Measurements from ENCODE around the gene SLC1A3. TPM values are rescaled to one million over a fixed set of nuclear protein-coding genes. Genes with fewer than 3 reads are reported as not detected.

The SLC1A3 gene
- polyA plus RNA-seq, 3 donors: 2.4 to 3.5 (median 2.6) TPM

DNA sequence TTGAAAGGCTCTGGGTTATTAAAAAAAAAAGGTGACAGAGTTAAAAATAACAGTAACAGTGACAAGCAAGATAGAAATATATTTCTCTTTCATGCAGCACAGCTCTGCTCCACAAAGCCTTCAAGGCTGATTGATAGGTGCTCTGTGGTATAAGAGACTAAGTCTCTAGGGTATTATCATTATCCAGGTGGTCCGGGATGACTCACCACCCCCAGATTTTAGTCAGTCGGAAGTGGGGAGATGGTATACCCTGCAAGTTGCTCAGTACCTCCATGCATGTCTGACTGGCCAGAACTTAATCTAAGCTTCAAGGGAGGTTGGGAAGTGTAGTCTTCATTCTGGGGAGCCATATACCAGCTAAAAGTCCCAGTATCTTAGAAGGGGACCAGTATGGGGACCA, 76.1 kb downstream of the SLC1A3 start:
- DNase-seq (ENCODE audit: low read depth in 3 of 3, low spot score in 2 of 3): no peak

DNA sequence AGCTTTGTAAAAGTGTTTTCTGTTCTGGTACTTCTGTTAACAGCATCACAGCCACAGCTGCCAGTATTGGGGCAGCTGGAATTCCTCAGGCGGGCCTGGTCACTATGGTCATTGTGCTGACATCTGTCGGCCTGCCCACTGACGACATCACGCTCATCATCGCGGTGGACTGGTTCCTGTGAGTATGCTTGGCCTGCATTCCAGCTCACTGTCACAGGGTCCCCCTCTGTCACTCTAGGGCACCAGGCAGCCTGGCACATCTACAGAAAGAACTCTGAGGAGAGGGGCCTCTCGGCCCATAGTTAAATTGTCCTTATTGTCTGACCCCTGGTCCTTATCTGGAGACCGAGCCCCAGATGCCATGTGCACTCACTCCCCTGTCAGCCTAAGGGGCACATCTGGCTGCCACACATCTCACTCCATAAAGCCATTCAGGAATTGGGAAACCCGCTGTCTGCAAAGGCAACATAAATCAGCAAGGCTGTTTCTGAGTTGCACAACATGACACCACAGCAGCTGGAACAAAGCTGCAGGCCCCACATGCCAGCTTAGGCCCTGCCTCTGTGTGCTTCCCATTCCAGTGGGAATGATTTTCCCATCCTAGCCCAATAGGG, 77.5 kb downstream of the SLC1A3 start:
- no peak for DNase-seq (ENCODE audit: low read depth in 3 of 3, low spot score in 2 of 3)

DNA sequence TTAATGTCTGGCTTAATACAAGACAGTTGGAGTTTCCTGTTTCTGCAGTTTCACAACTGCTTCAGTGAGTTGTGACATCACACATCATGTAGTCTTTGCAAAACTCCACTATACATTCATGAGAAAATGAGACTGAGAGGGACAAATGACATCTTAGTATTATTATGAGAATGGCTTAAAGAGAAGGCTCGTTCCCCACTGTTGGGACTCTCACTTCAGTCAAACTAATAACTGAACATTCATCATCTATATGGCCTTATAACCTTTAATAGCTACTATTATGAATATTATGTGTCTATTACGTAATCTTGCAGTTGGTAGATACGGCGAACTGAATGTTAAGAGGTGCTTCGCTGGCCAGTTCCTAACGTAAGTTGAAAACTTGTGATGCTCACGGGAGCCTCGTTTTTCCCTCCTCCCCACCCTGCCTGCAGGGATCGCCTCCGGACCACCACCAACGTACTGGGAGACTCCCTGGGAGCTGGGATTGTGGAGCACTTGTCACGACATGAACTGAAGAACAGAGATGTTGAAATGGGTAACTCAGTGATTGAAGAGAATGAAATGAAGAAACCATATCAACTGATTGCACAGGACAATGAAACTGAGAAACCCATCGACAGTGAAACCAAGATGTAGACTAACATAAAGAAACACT, 79.4 kb downstream of the SLC1A3 start:
- no peak for DNase-seq (ENCODE audit: low read depth in 3 of 3, low spot score in 2 of 3)

DNA sequence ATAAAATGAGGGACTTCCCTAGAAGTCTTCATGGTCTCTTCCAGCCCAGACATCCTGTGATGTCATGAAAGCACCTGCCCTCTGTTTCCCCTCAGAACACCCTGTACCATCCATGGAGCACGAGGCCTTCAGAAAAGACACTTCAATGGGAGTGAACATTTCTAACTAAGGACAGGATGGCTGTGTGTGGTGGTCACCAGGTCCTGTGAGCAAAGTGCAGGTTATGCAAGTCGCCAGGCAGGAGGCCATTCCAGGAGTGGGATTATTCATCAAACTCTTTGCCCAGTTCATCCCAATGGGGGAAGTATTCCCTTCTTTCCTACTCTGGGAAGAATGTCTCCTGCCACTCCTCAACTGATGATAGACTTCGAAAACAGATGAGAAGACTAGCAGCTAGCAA, 80.5 kb downstream of the SLC1A3 start:
- no peak for DNase-seq (ENCODE audit: low read depth in 3 of 3, low spot score in 2 of 3)

DNA sequence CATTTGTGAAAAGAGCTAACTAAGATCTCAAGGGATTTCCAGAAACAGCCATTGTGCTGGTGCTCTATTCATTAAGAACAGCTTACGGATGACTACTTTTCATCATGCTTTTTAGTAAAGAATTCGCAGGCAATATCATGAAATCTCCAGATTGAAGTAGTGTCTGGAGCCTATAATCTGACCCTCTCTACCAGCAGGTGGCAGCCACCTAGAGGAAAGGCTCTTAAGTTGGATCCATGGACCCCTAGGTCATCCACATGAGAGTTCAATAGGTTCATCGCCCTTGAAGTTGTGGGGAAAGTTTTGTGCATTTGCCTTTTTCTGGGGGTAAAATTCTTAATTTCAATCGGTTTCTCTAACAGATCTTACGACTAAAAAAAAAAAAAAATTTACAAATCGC, 82.3 kb downstream of the SLC1A3 start:
- no peak for DNase-seq (ENCODE audit: low read depth in 3 of 3, low spot score in 2 of 3)

DNA sequence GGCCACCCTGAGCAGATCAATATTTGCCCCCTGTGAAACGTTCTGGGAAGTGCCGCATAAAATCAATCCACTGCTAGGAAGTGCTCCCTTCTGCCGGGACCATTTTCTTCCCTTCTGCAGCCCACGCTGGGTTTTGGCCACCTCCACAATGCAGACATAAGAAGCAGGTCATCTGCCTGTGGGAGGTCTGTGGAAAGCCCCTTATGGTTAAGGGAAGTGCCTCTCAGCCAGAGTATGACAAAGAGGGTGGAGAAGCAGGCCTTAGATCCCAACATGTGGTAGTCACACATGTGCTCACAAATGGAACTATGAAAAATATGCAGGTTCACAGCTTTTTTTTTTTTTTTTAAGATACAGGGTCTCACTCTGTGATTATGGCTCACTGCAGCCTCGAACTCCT, 82.8 kb downstream of the SLC1A3 start:
- no peak for DNase-seq (ENCODE audit: low read depth in 3 of 3, low spot score in 2 of 3)

DNA sequence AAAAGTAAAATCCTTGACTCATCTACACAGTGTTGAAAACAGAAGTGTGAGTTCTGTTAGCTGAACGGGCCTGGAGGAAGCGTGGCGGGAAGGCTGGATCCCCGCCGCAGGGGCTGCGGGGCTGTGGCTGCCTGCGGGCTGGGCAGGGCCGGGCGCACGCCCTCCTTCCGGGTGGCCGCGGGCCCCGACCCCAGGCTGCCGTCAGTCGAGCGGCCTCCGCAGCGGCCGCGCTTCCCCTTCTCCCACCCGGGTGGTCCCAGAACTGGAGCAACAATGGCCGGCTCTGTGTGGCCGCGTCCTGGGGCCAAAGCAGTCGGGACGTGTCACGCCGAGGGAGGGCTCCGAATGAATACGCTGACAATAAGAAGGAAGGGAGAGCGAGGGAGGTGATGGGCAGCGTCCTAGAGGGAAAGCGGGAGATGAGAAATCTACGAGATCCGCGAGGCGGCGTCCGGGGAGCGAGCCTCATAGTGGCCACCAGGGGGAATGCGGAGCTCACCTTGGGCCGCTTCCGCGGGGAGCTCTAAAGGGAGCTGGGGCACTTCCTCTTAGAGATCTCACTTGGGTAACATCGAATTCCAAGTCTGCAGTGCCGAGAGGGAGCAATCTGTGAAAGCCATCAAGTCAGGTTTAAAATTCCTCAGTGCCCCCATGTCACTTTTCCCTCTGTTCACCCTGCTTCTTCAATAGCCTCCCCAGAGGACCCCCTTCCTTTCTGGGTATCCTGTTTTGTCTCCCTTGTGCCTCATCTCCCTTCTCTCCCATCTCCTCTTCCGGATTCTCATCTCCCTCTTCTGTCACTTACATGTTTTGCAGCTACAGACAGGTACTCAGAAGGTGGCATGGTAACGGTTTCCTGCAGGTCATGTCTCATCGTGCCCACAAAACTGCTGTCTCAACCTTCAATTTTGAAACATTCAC, 83.9 kb downstream of the SLC1A3 start:
- peak; percentile 54 to 67 (median 58) for DNase-seq (ENCODE audit: low read depth in 3 of 3, low spot score in 2 of 3)

DNA sequence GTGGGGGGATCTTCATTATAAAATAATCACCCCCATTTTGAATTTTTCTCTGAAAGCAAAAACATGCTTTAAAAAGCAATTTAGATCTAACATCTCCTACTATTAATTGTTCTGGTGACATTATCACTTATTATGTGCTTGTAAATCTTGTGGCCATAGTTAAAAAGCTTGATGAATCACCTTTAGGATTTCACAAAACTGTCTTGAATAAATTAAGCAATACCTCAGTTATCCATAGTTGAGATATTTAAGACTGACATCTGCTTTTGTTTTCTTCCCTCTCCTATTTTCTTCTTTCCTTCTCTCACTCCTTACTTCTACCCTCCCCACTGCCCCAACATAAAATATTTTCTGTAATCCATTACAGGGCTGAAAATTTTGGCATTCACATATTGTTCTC, 84.8 kb downstream of the SLC1A3 start:
- no peak for DNase-seq (ENCODE audit: low read depth in 3 of 3, low spot score in 2 of 3)

DNA sequence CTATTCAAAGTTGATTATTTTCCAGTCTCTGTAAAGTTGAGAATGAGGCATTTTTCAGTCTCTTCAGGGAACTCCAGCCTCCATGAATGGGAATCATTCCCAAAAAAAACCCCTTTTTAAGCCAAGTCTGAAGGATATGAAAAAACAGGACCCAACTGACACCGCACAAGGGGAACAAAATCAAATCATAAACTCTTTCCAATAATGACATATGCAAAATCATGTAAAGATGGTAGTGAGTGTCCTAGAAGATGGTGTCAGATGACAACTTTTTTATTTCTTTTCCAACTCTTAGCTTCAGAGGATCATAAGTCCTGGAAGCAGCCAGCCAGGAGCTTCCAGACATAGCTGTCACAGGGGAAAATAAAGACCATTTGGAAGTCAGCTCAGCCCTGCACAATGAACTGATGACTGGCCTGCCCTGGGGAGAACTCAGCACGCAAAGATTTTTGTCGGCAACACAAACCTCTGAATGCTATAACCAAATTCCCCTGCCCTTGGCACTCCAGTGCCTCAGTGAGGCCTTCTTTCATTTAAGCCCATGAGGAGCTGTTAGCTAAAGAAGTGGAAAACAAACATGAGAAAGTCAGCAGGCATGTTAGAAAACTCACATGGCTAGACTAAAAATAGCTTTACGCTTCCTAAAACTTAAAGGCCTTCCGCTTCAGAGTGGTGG, 85.4 kb downstream of the SLC1A3 start:
- DNase-seq (ENCODE audit: low read depth in 3 of 3, low spot score in 2 of 3): no peak

DNA sequence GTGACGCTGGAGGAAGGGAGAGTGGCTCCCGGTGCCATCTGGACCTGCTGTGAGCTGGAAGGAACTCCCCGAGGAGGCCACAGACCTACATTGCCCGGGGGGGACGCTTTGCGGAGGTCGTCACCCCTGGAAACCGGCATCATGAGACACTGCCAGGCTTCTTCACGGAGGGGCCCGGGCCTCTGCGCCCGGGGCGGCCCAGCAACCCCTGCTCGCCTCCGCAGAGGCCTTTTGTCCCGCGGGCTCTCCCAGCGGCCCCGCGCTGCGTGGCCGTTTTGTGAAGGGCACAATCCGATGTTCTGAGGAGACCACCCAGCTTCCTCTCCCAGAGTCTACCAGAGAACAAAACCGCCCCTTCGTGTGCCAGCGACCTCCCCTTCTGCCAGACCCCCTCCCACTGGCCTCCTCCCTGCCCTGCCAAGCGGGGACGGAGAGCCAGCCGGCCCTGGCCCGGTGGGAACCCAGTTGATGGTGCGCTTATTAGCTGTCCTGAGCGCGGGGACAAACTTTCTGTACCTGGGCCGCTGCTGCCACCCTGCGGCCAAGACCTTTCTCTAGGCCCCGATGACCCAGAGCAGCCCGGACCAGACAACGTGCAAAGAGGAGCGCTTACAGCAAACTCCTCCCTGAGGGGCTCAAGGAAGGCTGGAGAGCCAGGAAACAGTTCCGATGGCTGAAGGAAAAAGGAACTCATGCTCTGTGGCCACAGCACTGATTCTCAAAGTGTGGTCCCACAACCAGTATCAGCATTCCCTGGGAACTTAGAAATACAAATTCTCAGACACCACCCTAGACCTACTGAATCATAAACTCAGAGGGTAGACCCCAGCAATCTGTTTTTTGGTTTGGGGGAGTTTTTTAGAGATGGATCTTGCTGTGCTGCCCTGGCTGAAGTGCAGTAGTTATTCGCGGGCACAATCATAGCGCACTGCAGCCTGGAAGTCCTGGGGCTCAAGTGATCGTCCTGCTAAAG, 86.7 kb downstream of the SLC1A3 start:
- peak in 1 of 3 donors; percentile 54 for DNase-seq (ENCODE audit: low read depth in 3 of 3, low spot score in 2 of 3)

DNA sequence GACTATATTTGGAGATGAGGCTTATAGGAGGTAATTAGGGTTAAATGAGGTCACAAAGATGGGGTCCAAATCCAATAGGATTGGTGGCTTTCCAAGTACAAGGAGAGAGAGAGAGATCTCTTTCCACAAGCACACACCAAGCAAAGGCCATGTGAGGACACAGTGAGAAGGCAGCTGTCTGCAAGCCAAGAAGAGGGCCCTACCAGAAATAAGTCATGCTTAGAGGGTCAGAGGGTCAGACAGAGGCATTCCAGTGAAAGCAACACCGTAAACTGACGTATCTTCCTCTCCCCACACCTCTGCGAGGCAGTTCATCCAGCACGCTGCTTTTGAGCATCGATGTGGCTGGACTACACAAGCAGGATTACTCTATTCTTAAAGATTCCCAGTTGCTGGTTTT, 87.9 kb downstream of the SLC1A3 start:
- no peak for DNase-seq (ENCODE audit: low read depth in 3 of 3, low spot score in 2 of 3)

DNA sequence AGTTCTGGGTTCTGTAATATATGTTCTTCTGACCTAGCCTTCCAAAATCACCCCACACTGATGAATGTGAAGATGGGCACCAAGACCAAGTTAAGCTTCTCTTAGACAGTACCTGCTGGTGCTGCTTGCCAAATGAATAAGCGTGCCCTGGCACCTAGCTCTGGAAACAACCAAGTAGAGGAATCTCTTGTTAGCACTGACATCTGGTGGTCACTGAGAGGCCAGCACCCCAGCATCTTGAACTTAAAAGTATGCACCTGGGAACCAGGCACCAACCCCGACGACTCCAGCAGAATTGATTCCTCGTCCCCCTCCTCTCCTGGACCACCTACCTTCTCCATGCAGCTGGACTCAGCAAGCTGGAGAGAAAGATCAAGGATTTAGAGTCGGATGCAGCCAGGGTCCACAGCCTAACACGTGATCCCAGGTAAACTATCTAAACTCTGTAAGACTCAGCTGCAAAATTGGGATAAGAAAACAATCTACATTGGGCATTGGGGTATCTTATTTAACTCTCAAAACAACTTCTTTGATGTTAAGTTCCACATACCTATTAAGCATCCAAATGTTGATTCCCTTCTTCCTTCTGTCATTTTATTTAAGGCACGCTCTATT, 89.8 kb downstream of the SLC1A3 start:
- DNase-seq (ENCODE audit: low read depth in 3 of 3, low spot score in 2 of 3): no peak

DNA sequence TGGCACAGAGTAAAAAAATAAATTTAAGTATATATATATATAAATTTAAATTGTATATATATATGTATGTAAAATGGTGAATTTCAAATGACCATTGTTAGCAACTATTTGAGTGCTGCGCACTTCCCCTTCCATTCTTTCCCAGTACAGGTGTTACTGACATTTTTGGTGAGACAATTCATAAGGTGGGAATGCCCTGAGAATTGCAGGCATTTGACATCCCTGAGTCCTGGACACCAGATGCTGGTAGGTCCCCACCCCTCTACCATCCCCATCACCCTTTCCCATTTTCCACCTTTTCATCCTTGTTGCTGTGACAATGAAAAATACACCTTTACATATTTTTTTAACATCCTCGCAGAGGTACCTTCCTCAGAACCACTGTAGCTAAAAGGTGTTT, 91.6 kb downstream of the SLC1A3 start:
- no peak for DNase-seq (ENCODE audit: low read depth in 3 of 3, low spot score in 2 of 3)

DNA sequence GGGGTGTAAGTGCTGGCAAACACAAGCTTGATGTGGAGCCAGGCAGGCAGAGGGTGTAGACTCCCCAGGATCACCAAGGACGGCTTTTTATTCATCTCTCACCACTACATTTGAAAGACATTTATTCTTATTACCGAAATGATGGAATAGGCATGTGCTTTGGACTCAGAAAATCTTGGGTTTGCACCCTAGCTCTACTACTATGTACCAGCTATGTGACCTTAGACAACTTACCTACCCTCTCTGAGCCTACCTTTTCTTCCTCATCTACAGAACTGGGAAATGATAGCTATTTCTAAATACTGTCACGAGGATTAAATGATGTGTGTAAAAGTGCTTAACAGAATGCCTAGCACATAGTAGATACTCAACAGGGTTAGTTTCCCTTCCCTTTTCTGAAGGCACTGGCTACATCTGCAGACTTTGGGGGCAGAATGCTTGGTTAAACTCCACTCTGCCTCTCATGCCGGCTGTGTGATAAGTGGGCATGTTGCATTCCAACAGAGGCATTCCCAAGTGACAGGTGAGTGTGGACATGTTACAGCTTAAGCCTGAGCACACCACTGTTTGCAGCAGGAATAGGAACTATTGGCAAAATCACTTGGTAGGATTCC, 94.8 kb downstream of the SLC1A3 start:
- DNase-seq (ENCODE audit: low read depth in 3 of 3, low spot score in 2 of 3): no peak

DNA sequence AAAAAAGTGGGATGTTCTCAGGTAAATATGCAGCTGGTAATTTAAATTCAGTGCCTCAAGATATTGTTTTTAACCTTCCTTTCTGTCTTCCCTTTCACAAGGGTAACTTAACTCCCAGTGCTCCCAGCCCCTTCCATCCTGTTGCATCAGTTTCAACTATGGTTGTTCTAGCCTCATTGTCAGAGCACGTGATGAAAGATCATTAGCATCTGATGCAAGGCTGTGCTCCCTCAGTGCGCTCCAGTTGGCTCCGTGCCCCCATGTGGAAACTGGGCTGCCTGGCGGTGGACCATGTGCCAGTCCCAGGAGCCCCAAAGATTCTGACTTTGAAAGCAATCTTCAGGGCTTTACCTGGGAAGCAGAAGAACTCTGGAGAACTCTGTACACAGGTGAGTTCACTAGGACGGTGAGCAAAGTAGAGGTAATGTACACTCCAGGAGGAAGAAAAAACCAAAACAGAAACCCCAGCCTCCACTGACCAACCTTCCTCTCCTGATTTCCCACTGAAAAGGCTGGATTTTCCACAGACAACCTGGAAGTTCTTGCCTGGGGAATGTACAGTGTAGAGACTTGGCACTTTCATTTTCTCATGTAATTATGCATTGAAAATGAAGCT, 96.9 kb downstream of the SLC1A3 start:
- no peak for DNase-seq (ENCODE audit: low read depth in 3 of 3, low spot score in 2 of 3)

DNA sequence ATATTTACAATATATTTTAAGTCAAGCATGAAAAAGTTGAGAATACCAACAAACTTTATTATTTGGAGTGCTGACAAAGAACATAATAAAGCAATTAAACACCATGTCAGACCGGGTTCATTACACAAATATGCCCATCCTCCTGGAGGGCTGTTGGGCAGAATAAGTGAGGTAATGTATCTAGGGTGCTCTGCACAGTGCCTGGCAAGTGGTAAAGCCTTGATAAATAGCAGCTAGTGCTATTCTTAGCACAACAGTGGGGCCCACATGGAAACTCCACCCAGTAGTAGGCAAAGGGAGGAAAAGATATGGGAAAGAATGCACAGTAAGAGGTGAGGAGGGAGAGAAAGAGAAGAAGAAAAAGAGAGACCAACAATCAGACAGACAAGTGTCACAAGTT, 97.7 kb downstream of the SLC1A3 start:
- no peak for DNase-seq (ENCODE audit: low read depth in 3 of 3, low spot score in 2 of 3)

DNA sequence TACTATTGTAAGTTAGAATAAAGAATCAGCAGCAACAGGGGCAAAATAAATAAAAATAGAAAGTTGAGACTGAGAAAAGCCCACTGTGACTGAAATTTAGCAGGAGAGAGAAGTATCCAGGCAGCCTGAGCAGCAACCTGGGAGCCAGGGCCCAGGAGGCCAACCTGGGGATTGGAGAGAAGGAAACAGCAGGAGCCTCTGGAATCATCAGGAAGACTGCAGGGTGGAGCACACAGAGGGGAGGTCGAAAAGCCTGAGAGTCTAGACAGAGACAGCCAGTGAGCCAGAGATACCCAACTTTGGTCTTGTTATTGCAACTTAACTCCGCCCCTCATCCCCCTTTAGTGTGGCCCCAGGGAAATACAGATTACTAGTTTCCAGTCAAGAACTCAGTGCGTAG, 98.6 kb downstream of the SLC1A3 start:
- DNase-seq (ENCODE audit: low read depth in 3 of 3, low spot score in 2 of 3): no peak

DNA sequence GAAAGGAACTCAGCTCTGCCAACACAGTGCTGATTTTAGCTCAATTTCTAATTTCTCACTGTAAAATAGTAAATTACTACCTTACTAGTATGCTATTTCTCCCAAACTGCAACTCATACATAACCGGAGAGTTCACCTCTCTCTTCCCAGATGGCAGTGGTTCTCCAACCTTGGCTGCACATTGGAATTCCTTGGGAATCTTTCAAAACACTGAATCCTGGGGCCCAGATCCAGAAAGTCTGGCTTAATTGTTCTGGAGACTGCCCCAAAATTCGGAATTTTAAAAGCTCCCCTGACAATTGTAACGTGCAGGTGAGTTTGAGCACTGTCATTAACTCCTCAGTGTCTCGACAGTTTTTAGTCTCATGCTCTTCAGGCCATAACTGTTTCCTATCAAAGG, 100.3 kb downstream of the SLC1A3 start:
- no peak for DNase-seq (ENCODE audit: low read depth in 3 of 3, low spot score in 2 of 3)

DNA sequence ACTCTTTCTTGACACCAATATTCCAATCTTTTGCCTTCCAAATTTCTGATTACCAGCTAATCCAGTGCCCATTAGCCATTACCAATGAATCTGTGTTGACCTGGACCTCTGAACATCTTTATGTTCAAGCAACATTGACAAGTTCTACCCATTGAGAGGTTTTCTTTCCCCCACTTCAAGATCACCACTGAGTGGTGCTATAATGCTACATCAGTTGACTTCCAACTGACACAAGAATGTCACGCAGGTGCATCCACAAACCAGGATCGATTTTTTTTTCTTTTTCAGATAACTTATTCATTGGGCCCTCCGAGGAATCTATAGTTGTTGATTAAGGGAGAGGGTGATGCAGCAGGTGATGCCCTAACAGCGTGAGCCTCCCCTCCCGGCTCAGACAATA, 102.6 kb downstream of the SLC1A3 start:
- DNase-seq (ENCODE audit: low read depth in 3 of 3, low spot score in 2 of 3): no peak

All from right renal cortex interstitium (tissue), 3 donors.